HL-60 (cell line): ENCODE measurements around the gene LTA4H.

Experiments
- TF ChIP-seq, protein P1 (sequence below): IDR thresholded peaks from one replicate; pipeline ENCODE4 v1.5.1; 2011; ENCODE audit warnings: low read length, control low read depth, inconsistent platforms; ENCODE audit not compliant: insufficient read depth
- TF ChIP-seq, protein P2 (sequence below): IDR thresholded peaks from 2 replicates; pipeline ENCODE4 v1.6.1; 2012; ENCODE audit warnings: low read depth; ENCODE audit not compliant: insufficient replicate concordance

DNA sequence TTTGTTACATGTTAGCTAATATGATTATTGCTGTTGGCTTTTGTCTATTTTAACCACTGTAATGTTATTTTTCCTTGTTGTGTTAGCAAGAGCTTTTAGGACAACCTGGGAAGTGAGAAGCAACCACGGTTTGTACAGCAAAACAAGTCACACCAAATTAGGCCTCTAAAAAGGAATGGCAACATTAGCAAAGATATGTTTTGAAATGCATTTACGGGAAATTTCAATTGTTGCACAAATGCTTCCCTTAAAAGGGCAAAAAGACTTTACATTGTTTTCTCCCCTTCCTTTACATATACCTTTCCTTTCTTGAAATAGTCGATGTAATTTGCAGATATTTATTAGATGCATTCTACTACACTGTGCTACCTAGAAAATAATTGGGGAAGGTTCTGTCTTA is 4.1 kb upstream of the LTA4H start:
- TF ChIP-seq, protein P1, sequence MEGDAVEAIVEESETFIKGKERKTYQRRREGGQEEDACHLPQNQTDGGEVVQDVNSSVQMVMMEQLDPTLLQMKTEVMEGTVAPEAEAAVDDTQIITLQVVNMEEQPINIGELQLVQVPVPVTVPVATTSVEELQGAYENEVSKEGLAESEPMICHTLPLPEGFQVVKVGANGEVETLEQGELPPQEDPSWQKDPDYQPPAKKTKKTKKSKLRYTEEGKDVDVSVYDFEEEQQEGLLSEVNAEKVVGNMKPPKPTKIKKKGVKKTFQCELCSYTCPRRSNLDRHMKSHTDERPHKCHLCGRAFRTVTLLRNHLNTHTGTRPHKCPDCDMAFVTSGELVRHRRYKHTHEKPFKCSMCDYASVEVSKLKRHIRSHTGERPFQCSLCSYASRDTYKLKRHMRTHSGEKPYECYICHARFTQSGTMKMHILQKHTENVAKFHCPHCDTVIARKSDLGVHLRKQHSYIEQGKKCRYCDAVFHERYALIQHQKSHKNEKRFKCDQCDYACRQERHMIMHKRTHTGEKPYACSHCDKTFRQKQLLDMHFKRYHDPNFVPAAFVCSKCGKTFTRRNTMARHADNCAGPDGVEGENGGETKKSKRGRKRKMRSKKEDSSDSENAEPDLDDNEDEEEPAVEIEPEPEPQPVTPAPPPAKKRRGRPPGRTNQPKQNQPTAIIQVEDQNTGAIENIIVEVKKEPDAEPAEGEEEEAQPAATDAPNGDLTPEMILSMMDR, result no peak
- TF ChIP-seq, protein P2, sequence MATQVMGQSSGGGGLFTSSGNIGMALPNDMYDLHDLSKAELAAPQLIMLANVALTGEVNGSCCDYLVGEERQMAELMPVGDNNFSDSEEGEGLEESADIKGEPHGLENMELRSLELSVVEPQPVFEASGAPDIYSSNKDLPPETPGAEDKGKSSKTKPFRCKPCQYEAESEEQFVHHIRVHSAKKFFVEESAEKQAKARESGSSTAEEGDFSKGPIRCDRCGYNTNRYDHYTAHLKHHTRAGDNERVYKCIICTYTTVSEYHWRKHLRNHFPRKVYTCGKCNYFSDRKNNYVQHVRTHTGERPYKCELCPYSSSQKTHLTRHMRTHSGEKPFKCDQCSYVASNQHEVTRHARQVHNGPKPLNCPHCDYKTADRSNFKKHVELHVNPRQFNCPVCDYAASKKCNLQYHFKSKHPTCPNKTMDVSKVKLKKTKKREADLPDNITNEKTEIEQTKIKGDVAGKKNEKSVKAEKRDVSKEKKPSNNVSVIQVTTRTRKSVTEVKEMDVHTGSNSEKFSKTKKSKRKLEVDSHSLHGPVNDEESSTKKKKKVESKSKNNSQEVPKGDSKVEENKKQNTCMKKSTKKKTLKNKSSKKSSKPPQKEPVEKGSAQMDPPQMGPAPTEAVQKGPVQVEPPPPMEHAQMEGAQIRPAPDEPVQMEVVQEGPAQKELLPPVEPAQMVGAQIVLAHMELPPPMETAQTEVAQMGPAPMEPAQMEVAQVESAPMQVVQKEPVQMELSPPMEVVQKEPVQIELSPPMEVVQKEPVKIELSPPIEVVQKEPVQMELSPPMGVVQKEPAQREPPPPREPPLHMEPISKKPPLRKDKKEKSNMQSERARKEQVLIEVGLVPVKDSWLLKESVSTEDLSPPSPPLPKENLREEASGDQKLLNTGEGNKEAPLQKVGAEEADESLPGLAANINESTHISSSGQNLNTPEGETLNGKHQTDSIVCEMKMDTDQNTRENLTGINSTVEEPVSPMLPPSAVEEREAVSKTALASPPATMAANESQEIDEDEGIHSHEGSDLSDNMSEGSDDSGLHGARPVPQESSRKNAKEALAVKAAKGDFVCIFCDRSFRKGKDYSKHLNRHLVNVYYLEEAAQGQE, result no peak
